HG03196 (cell line): ENCODE measurements around the gene AMMECR1.
"Not testable (repeated sequence)": the region's sequence is repeated elsewhere in the genome, so short reads cannot be mapped to it uniquely, and the experiment has no call there.

Experiments
- ATAC-seq: cut with Tn5 transposase; IDR thresholded peaks from one replicate; pipeline ENCODE4 v1.9.1; 2021; ENCODE audit not compliant: unreplicated experiment

The AMMECR1 gene

DNA sequence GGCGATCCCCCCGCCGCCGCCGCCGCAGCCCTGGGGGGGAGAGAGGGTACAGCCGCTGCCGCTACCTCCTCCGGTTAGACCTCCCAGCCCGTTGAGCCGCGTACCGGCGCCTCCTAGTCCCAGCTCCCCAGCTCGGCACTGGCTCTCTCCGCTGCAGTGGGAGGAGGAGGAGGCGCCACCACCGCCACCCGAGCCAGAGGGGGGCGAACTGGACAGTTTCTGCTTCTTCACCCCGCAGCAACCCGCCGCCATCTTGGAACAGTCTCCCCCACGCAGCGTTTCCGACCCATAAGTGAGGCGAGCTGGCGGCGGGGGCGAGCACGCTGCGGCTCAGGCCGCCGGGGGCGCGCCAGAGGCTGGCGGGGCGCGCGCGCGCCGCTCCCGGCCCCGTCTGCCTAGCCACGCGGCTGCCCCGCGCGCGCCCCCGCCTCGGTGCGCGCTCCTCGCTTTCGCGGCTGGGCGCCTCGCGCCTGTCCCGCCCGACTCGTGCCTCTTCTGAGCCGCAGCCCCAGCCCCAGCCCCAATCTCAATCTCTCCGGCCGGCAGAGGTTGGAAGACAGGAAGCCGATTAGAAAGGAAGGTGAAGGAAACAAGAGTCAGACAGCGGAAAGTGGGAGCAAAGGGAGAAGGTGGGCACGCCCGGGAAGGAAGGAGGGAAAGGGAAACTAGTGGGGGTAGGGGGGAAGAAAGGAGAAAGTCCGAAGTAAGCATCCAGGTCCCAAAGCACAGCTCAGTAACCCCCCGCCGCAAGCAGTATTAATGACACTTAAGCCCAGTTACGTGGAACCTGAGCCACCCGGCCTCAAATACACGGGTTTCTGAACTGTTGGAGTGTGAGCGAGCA lies at the start of gene AMMECR1:
Gene AMMECR1 (minus strand): TSS at position 266 of the 844 bp plus-strand sequence. CDS start 14 bp downstream, at position 252.
- ATAC-seq, result peak; percentile 66

DNA sequence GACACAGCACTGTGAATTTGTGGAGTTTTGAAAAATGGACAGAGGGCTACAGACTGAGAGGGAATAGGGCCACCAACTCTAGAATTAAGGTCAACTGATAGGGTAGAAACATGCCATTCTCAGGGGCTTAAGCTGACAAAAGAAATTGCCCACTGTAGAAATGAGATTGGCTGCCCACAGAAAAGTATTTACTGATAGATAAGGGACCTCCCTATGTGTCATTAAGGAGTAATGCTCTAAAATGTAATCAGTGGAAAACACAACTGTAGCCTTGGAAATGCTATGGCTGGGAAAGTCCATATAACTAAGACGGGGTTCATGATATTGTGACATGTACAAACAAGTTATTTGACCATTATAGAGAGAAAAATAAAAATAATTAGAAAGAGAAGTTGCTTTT lies 45.4 kb upstream of the AMMECR1 start:
- no peak for ATAC-seq

DNA sequence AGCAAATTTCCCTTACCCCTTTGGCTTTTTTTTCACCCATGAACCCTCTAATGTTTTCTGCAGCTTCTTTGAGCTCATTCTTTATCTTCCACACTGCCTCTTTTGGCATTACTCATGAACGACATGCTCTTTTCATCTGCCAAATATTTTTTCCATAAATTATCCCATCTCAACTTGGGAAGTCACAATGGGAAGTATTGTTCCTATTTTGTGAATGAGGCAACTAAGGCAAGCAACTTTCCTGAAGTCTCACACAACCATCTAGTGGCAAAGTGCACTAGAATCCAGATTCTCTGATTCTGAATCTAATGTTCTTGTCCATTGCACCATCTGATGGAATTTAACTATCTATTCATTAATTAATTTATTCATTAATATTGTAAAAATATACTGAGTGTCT lies 41.4 kb upstream of the AMMECR1 start:
- ATAC-seq, result no peak

DNA sequence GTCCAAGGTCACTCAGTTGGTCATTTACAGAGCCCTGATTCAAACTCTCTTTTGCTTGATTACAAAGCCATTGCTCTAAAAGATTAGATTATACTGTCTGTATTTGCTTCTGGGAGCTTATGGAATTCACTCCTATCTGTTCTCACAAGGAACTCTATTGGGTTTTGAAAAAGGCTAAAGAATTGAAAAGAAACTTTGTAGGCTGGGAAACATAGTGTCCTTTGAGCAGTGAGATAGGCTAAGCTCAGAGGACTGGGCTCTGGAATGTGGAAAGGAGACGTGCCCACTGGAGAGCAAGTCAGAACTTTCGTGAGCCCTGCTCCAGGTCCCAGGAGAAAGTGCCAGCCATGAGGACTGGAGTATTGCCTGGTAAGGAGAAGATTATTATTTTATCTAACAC lies 40.7 kb upstream of the AMMECR1 start, which contains the start of gene RTL9:
Gene RTL9 (plus strand): TSS at position 301 of the 400 bp plus-strand sequence. CDS start 91,770 bp downstream, outside the sequence.
- ATAC-seq, result no peak

GRCh38 chrX:110346681-110347080 lies 28.8 kb upstream of the AMMECR1 start:
- ATAC-seq, result no peak

DNA sequence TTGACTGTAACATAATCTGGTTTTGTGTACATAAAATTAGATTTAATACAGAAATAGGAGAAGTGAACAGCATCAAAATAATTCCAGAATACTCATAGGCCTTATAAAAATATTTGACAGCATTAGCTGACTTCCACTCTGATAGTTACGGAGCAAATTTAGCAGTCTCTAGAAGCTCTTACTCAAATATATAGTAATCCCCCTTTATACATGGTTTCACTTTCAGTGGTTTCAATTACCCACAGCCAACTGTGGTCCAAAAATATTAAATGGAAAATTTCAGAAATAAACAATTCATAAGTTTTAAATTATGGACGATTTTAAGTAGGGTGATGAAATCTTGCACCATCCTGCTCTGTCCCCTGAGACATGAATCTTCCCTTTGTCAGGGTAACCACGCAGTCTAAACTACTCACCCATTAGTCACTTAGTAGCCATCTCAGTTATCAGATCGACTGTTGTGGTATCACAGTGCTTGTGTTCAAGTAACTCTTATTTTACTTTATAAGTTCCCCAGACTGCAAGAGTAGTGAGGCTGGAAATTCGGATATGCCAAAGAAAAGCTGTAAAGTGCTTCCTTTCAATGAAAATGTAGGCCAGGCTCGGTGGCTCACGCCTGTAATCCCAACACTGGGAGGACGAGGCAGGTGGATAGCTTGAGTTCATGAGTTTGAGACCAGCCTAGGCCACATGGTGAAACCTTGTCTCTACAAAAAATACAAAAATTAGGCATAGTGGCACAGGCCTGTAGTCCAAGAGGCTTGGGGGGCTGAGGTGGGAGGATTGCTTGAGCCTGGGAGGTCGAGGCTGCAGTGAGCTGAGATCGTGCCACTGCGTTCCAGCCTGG lies 23.5 kb upstream of the AMMECR1 start:
- peak; percentile 72 for ATAC-seq

GRCh38 chrX:110338935-110339334 lies 21.1 kb upstream of the AMMECR1 start:
- ATAC-seq, result no peak

GRCh38 chrX:110333458-110333857 lies 15.6 kb upstream of the AMMECR1 start:
- not testable (repeated sequence) for ATAC-seq

DNA sequence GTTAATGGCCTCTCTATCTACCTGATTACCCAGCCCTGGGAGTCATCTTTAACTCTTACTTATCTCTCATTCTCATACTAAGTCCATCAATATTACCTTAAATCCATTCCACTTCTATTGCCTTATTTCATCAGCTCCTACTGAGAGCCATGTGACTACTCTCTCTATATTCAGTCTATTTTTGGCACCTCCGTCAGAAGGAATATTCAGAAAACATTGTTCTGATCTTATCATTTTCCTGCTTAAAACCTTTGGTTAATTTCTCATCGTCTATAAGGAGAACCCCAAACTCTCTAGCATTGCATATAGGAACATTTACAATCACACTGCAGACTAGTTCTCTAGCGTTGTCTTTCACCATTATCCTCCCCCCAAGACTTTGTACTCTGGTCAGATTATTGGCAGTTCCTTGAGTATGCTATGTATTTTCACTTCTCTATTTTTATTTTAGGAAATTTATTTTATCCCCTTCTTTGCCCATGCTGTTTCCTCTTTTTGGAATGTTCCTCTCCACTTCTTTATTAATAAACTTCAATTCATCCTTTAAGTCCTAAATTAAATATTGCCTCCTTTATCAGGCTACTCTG lies 13.7 kb upstream of the AMMECR1 start:
- ATAC-seq, result no peak

- ATAC-seq, result not testable (repeated sequence)
Measured at GRCh38 chrX:110328613-110329012, 10.7 kb upstream of the AMMECR1 start.

GRCh38 chrX:110327336-110327735 lies 9.5 kb upstream of the AMMECR1 start:
- no peak for ATAC-seq

GRCh38 chrX:110326712-110327111 lies 8.8 kb upstream of the AMMECR1 start:
- no peak for ATAC-seq

GRCh38 chrX:110322603-110323002 lies 4.7 kb upstream of the AMMECR1 start:
- ATAC-seq, result no peak

- ATAC-seq, result no peak
Measured at GRCh38 chrX:110321670-110322069, 3.8 kb upstream of the AMMECR1 start.

GRCh38 chrX:110321081-110321480 lies 3.2 kb upstream of the AMMECR1 start:
- ATAC-seq, result no peak

DNA sequence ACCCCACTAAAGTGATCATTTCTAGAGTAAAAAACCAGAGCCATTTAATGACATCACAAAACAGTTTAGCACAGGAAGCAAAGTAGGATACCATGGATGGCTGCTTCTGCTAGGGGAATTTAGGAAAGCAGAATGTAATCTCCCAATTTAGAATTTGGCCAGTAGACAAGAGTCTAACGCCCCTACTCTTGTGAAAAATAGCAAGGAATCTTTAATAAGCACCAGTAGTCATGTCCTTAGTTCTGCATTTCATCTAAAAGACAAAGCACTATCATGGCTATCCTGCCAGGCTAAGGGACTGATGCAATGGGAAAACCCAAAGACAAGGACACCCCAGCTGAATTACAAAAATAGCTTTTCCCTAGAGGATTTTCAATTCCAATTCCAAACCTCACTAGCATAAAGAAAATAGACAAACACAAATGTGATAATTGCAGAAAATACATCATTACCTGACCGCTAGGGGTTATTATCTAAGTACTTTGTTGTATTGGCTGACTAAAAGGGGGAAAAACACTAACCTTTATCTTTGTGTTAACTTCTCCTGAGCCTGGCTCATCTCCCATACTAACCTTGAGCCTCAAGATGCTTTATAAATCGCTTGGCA lies 2.6 kb upstream of the AMMECR1 start:
- no peak for ATAC-seq

- ATAC-seq, result peak; percentile 14
Measured at GRCh38 chrX:110318664-110318968, 731 bp upstream of the AMMECR1 start.

DNA sequence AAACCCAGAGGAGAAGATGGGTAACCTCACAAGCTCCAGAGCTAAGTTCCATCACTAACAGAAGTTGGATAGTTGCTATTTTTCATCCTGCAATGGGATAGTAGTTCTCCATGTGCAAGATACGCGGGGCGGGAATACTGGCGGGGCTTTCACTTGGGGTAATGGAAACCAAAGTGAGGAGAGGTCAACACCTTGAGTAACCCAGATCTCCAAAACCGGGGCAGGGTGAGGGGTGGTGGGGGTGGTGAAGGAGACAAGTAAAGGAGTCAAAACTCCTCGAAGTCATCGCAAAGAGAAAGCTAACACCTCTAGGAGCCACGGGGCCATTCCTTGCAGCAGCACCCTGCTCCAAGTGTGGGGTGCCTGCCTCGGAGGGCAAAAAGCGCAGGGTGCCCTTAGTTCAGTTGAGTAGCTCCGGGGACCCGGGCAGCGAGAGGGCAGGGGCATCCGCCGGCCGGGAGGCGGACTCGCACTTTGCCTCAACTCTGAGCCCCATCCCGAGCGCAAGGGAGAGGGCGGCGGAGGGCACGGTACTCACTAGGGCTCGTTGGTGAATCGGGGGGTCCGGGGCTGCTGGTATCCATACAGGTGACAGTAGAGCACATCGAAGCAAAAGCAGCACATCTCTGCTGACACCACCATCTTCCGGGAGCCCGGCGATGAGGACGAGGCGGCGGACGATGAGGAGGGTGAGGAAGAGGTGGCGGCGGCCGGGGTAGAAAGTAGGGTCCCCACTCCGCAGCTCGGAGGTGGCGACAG lies 645 bp downstream of the AMMECR1 start:
- ATAC-seq, result peak; percentile 10

GRCh38 chrX:110316351-110317060 lies 1.4 kb downstream of the AMMECR1 start:
- ATAC-seq, result no peak

DNA sequence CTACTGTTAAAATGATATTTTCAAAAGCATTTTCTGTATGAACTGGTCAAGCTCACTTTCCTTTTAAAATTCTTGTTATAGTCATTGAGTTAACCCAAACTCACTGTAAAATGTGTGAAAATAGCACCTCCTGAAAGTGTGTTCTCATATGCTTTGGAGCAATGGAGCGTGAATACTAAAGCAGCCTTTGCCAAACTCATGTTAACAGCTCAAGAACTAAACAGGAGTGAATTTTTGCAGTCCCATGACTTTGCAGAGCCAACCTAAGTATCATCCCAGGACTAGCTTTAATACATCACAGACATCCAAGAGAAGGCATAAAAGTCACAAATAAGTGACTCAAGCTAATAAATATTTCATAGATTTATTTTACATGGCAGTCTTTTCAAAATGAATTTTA lies 2.3 kb downstream of the AMMECR1 start:
- no peak for ATAC-seq
